NCI-H2029 treated with DMSO at 0.1 percent for 48 hours (cell line): ENCODE data around the gene SGTA.
"Not testable (repeated sequence)": the region's sequence is repeated elsewhere in the genome, so short reads cannot be mapped to it uniquely, and the experiment has no call there.

ENCODE experiments used
- DNase-seq: peaks from one replicate; lab custom pipeline; 2025; lab: John Stamatoyannopoulos, UW

Gene SGTA

DNA sequence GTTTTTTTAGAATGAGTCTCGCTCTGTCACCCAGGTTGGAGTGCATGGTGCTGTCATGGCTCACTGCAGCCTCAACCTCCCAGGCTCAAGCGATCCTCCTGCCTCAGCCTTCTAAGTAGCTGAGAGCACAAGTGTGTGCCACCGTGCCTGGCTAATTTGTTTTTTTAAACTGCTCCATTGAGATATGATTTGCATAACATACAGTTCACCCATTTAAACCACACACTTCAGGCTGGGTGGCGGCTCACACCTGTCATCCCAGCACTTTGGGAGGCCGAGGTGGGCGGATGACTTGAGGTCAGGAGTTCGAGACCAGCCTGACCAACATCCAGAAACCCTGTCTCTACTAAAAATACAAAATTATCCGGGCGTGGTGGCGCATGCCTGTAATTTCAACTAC is 9.6 kb upstream of the SGTA start:
- not testable (repeated sequence) for DNase-seq

DNA sequence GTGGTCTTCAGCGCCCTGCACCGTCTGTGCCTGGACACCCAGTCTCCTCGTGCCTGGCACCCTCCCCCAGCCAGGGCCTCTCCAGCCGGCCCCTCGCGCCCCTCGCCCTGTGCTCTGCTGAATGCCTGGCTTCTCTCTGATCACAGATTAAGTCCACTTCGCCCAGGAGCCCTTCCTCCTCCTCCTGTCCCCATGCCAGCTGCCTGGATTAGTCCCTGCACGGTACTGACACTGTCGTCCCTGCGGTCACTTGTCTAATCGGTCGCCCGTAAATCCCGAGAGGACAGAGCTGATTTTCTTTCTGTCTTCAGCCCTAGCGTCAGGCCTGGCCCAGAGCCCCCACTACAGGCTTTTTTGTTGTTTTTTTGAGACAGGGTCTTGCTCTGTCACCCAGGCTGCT is 8.8 kb upstream of the SGTA start:
- DNase-seq: no peak

DNA sequence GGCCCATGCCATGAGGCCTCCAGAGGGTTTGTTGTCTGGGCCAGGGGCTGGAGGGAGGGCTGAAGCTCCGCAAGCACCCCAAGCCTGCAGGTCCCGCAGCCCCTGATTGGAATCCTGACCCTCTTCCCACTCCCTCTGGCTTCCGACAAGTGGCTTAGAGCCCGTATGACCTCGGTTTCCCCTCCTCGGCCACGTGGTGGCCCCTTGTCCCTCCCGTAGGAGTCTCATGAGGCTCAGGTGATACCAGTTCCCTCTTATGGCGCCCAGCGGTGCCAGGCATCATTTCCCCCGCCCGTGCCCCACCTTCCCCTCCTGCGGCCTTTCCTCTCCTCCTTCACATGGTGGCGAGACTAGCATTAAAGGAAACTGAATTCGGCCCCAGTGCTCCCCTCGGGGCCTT is 8.4 kb upstream of the SGTA start:
- DNase-seq: no peak

DNA sequence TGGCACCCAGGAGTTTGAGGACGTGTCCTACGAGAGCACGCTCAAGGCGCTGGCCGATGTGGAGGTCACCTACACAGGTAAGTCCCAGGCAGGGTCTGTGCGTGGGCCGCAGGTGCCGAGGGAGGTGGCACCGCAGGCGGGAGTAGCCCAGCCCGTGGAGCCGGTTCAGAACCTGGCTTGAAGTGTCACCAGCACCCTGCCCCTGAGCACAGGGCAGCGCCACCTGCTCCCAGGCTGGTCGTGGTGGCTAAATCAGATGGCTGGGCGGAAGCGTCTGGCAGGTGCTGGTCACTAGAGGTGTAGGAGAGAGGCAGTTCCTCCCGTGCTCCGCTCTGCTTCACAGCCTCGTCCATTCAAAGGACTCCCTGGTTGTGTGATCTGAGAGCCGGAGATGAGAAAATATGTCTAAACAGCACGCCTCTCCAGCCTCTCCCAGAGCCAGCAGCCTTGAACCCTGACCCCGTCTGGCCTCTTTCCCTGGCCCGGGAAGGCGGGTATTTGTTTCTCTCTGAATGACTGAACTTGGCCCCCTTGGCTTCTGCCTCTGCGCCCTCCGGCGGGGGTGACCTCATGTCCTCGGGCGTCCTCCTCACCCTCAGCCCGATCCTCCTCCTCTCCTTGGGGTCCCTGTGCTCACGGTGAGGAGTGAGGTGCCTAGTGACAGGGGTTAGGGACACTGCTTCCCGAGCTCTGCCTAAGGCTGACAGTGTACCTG is 7.6 kb upstream of the SGTA start:
- DNase-seq: no peak

DNA sequence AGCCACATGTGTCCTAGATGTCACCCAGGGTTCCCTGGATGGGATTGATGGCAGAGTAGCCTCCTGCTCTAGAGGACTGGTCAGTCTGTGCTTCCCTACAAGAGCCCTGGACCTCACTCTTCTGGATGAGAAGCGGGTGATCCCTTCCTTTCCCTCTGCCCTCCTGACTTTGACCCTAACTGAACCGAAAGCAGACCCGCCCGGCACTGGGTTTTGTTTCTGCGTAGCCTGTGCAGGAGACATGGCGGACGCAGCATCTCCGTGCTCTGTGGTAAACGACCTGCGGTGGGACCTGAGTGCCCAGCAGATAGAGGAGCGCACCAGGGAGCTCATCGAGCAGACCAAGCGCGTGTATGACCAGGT is 7.1 kb upstream of the SGTA start:
- DNase-seq: no peak

DNA sequence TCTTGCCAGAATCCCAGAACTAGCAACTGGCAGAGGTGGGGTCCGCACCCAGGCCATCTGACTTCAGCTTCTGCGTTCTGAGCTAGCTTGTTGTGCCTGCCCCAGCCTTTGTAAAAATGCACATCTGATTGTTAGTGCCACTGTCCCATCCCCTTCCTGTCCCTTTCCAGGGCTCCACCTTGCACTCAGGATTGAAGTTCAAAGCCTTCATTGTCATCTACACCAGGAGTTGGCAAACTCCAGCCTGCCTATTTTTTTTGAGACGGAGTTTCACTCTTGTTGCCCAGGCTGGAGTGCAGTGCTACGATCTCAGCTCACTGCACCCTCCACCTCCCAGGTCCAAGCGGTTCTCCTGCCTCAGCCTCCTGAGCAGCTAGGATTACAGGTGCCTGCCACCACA is 5.2 kb upstream of the SGTA start:
- DNase-seq: no peak

DNA sequence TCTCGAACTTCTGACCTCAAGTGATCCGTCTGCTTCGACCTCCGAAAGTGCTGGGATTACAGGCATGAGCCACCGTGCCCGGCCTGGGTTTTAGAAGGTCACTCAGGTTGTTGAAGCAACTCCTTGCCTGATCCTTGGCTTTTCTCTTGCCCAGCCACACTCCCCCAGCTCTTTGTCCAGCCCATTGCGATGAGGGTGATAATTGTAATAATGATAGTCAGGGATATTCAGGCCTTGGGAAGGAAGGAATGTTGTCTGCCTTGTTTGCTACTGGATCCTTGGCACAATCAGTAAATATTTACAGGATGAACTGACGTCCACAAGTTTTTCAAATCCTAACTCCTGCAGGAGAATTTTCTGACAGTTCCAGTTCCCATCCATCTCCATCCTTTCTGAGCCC is 4.0 kb upstream of the SGTA start:
- no peak for DNase-seq

DNA sequence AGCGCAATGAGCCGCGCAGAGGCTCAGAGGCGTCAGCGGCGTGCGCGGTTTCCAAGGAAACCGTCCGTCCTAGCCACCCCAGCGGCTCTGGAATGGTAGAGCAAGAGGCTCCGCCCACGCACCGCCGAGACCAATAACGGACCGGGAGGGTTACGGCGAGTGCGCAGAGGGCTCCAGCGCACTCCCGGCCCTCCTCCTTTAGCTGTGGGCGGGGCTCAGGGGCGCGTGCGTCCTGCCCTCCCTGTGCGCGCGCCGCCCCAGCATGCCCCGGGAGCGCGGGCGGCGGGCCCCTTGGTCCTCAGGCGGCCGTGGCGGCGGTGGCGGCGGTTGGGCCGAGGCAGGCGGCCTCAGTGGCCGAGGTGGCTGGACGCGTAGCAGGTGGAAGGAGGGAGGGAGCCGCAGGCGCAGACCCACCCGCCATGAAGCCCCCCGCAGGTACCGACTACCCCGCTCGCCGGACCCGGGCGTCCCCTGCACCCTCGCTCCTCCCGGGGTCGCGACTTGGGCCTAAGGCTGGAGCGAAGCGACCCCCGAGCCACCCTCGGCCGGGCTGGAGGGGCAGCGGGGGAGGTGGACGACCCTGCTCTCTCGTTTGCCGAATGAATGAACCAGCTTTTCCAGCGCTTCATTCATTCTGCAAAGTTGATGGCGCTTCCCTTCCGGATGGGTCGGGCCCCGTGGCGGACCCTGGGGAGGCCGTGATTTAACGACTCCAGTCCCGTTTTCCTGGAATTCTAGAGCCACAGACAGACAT is 2.3 kb upstream of the SGTA start, which contains the start of gene THOP1:
Gene THOP1 (plus strand): TSS at position 260 of the 754 bp plus-strand sequence. CDS start 160 bp downstream, at position 420.
- DNase-seq: peak; percentile 93

DNA sequence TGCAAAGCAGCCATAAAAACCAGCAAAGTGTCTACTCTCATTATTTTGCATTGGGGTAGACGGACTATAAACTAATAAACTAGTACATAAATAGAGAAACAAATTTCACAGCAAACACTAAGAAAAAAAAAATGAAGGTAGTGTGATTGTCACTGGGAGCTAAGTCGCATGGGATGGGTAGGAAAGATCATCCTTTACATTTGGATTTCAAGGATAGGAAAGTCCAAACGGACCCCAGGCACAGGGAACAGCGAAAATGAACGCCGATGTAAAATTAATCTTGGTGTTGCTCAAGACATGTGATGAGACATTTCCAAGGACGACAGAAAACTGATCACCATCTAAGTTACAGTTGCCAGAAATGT is 690 bp upstream of the SGTA start:
- no peak for DNase-seq

DNA sequence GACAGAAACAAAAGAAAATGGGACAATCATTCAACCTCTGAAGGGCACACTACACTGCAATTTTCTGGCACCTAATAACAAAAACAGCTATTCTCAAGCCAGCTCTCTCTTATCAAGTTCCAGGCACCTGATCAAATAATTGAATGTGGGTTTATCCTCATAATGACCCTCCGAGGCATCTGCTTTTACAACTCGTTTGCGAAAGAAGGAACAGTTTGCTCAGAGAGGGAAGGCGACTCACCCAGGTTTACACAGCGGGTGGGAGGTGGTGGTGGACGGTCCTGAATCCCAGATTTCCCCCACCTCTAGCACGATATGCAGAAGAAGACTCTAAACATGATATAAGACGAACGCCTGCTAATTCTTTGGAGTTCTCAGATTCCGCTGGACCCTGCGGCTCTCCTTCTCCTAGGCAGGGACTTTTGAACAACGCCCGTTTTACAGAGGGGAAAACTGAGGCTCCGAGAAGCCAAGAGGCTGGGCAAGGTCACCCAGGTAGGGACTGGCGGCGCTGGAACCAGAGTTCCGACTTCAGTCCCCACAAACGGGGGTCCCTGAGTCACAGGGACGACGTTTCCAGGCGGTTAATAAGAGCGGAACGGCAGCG is 641 bp downstream of the SGTA start:
- no peak for DNase-seq

DNA sequence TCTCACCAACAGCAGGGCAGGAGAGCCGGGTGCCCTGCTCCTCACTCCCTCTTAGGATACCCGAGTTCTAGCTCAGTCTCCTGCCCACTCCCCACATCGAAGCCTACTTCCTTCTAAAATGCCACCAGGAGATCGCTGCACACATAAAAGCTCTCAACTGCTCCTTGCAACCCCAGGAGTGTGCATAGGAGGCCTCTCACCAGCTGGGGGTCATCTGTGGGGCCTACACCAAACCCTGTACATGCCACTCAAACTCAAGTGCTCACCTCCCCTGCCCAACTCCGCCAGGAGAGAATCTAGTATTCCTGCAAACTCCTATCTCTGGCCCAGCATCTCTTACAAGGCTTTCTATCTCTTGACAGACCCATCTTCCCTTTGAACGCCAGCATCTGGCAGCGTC is 2.8 kb downstream of the SGTA start:
- DNase-seq: no peak

DNA sequence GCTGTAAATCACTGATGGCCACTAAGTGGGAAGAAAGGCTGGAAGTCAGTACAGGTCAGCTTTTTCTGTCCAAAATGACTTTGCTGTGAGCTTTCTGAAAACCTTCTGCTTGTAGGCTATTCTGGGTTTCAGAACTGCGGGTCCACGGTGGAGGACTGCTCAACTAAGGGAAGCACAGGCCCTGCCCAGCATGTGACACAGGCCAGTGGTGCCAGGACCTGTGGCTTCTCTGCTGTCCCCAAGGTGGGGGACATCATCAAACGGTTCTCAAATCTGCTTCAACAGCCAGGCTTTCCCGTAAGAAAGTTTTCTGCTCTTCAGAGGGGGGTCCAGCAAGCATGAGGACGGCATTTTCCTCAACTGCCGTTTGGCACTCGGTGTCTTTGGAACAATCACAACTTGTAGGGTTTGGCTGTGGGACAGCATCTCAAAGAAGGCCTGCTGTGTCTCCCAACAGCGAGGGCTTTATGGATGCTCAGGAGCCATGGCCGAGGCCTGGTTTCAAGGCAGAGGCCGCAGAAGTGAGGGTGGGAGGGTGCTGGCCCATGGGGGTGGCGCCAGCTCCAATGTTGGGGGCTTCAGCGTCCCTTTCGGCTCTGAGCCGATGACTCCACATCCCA is 3.8 kb downstream of the SGTA start:
- DNase-seq: no peak

DNA sequence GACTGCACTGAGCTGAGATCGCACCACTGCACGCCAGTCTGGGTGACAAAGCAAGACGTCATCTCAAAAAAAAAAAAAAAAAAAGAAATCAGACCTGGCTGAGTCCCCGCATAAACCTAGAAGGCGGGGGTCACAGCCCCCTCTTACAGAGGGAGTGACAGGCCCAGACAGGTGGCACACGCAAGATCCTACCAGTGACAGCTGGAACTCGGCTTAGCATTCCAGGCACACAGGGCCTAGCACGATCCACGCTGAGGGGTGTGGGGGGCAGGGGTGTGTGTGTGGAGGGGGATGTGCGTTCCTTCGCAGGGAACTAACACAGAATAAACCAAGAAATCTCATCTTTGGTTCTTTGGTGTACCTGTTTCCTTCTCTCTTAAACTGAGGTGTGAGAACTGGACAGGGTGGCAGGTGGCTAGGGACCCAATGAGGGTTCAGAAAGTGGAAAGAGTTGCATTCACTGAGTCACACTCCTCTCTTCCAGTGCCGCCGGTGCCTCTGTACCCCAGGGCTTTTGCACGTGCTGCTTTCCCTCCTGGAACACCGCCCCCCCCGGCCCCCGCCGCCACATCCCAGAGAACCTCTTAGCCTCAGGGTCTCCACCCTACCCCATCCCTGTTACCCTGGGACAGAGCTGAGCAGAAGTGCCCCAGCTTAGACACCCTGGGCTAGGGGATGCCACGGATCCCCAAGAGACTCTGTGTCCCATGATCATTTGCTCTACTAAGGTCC is 5.0 kb downstream of the SGTA start:
- no peak for DNase-seq

DNA sequence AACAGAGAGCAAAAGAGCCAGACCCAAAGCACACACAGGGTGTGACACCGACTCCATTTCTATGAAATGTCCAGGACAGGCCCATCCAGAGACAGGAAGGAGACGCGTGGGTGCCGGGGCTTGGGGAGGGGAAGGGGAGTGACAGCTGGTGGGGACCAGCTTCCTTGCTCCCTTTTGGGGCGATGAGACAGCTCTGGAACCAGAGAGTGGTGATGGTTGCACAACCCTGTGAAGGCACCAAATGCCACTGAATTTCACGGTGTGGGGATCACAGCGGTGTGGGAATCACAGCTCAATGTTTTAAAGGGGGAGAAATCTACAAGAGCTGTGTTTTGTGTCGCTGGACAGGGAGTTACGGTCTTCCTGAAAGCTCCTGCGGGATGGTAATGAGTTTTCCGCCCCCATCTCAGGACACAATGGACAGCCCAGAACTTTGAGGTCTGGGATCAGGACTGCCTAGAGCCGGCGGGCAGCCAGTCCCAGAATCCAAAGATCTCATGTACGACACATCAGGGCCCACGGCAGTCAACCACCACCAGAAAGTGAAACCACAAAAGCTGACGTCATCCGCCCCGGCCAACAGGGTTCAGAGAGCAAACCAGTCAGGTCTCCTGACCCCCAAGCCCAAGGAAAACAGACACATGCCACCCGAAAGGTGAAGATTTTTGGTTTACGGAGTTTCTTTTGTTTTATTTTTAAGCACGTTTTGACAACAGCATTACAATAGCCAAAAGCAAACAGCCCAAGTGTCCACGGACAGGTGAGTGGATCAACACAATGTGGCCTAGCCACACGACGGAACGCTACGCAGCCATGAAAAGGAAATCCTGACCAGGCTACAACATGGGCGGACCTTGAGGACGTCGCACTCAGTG is 7.3 kb downstream of the SGTA start:
- no peak for DNase-seq

DNA sequence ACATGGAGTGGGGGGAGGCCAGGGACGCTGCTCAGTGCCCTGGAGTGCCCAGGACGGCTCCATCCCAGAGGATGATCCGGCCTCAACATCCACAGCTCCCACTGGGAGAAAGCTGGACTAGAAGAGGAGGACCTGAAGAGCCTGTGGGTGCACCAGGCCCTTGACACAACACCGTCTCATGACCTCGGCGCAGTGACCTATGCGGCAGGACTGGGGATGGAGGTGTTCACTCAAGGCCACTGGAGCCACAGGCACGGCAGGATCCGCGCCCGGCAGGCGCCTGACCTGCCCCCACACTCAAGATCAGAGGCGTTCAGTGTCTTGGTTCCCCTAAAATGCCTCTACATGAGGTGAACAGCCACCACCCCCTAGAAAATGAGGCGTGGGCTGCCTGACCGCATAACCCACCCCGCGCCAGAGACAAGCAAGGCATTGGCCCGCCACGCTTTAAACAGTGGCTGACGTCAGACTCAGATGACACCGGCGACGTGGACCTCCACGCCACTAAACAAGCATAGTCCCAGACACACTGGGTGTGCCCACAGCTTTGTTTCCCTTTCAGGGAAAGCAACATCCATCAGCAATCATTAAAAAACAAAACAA is 8.0 kb downstream of the SGTA start:
- DNase-seq: no peak

DNA sequence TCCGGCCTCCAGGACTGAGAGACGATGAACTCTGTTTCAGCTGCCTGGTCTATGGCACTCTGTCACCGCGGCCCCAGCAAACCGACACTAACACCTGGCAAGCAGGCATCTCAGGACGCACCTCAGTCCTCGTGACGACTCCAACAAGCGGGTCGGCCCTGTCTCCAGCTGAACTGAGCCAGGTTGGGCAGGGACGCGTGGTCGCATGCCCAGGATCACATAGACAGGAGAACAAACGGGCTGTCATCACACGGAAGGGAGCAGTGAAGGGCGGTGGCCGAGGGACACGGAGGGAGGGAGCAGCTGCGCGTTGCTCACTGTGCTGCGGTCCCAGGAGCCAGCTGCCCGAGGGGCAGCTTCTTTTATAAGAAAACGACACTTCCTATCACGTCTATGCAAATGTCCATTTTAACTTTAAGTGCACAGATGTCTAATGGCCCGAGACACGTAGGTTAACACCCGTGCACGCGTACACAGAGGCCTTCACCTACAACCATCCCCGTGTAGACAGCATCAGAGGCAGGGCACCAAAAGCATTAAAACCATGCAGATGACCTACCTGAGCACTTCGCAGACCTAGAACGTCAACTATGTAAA is 8.9 kb downstream of the SGTA start:
- no peak for DNase-seq

DNA sequence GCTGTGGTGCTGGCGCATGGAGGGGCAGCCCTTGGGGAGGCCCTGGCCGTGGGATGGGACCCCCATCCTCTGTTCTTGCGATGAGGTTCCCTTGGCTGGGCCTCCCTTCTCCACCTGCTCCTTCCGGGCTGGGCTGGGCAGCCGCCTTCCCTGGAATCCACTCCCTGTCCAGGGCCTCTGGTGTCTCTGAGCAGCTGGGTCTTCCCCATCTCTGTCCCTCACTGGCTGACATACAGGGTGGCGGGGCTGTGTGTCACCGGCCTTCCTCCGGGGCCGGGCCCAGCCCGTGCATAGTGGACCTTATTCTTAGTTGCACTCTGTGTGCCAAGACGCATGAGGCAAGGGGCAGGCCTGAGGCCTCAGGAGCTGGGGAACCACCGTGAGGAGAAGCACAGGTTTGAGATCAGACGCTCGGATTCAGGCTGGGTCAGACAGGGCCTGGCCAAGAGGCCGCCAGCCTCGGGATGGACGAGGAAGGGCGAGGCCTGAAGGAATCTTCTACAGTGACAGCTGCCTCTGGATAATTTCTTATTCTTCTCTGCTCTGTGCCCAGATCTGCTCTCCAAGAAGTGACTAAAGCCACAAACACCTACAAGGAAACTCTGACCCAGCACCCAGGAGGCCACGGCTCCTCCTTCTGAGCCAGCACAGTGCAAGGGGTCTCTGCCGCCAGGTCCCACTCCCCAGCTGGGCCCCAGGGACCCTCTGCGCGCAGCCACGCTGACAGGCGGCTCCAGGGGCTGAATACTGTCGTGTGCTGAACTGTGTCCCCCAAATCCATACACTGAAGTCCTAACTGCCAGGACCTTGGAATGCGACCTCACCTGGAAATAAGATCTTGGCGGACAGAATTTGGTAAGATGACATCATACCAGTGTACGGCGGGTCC is 11.0 kb downstream of the SGTA start:
- DNase-seq: no peak

DNA sequence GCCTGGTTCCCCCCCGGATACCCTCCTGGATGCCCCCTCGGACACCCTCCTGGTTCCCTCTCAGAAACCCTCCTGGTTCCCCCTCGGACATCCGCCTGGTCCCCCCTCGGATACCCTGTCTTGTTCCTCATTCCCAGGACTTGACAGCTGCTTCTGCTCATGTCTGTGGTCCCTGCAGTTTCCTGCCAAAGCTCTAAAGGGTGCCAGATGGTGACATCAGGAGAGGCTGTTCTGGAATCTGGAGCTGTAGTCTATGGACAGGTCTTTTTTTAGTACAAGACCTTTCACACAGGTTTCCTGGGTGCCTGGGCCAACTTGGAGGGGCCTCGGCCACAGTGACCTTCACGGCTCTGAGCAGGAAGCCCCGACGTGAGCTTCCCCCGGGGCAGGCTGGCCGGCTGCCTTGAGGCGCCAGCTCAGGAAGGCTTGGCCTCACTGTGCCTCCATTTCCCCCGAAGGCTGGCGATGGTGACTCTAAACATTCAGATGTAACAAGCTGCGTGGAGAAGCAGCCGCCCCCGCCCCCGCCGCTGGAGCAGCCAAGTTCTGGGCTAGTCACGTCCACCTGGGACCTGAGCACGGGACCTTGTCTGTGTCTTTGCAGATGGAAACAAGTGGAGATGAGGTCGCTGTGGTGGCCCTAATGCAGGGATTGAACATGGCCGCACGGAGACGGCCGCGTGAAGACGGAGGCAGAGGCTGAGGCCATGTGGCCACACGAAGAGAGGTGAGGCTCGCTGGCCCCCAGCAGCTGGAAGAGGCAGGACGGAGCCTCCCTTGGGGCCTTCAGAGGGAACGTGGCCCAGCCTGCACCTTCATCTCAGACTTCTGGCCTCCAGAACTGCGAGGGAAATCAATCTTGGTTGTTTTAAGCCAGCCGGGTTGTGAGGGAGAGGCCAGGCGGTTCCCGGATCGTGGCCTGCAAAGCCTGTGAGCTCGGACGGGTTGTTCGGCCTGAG is 12.7 kb downstream of the SGTA start:
- DNase-seq: no peak
